Neural progenitor cell (in vitro differentiated cells): ENCODE results near the gene EPN1. TPM values are rescaled to one million over a fixed set of nuclear protein-coding genes. Genes with fewer than 3 reads are reported as not detected.

ENCODE experiments used
- DNase-seq: peaks from one replicate; pipeline ENCODE4 v3.0.0-alpha.2; 2016; ENCODE audit warnings: low spot score
- H2AFZ ChIP-seq: fragments of 200-600 bp; sonication (generic); replicated peaks from 2 replicates; pipeline ENCODE4 v1.6.1; 2016; ENCODE audit warnings: antibody characterized with exemption
- H3F3A ChIP-seq: fragments of 200-600 bp; sonication (generic); 2 replicates; pipeline ENCODE4 v1.6.1; 2016; ENCODE audit warnings: antibody characterized with exemption, low read depth
- H3K27ac ChIP-seq: fragments of 200-600 bp; sonication (generic); 2 replicates; pipeline ENCODE4 v1.5.1; 2016; ENCODE audit warnings: mild to moderate bottlenecking
- H3K27me3 ChIP-seq: fragments of 200-600 bp; sonication (generic); 2 replicates; pipeline ENCODE4 v1.6.1; 2016; ENCODE audit warnings: mild to moderate bottlenecking, moderate library complexity
- H3K36me3 ChIP-seq: fragments of 200-600 bp; sonication (generic); 2 replicates; pipeline ENCODE4 v1.5.1; 2016
- H3K4me1 ChIP-seq: fragments of 200-600 bp; sonication (generic); 2 replicates; pipeline ENCODE4 v1.6.1; 2016; ENCODE audit warnings: mixed run types
- H3K4me2 ChIP-seq: fragments of 200-600 bp; sonication (generic); 2 replicates; pipeline ENCODE4 v1.6.1; 2016
- H3K4me3 ChIP-seq: fragments of 200-600 bp; sonication (generic); 2 replicates; pipeline ENCODE4 v1.5.1; 2016
- H3K79me2 ChIP-seq: fragments of 200-600 bp; sonication (generic); 2 replicates; pipeline ENCODE4 v1.6.1; 2016; ENCODE audit warnings: low read depth
- H3K9ac ChIP-seq: fragments of 200-600 bp; sonication (generic); 2 replicates; pipeline ENCODE4 v1.6.1; 2016
- H3K9me3 ChIP-seq: fragments of 200-600 bp; sonication (generic); 2 replicates; pipeline ENCODE4 v1.5.1; 2016; ENCODE audit warnings: low read depth
- H4K20me1 ChIP-seq: fragments of 200-600 bp; sonication (generic); 2 replicates; pipeline ENCODE4 v1.6.1; 2016; ENCODE audit warnings: low read depth
- H3K27ac Mint-ChIP-seq: 3 replicates; pipeline ENCODE4 v1.8.0; 2021; ENCODE audit warnings: mixed read lengths
- H3K27me3 Mint-ChIP-seq: 2 replicates; pipeline ENCODE4 v1.8.0; 2022; ENCODE audit warnings: low read depth, mild to moderate bottlenecking, inconsistent platforms, moderate library complexity, mixed read lengths; ENCODE audit not compliant: insufficient read depth
- H3K36me3 Mint-ChIP-seq: 3 replicates; pipeline ENCODE4 v1.8.0; 2021; ENCODE audit warnings: mixed read lengths
- H3K4me1 Mint-ChIP-seq: 3 replicates; pipeline ENCODE4 v1.8.0; 2021; ENCODE audit warnings: mixed read lengths
- H3K4me3 Mint-ChIP-seq: 3 replicates; pipeline ENCODE4 v1.8.0; 2021; ENCODE audit warnings: mild to moderate bottlenecking, moderate library complexity, mixed read lengths
- H3K9me3 Mint-ChIP-seq: 3 replicates; pipeline ENCODE4 v1.8.0; 2020; ENCODE audit warnings: mixed read lengths
- CTCF ChIP-seq: fragments of 200-600 bp; sonication (generic); IDR thresholded peaks from 2 replicates; pipeline ENCODE4 v1.5.1; 2017; ENCODE audit warnings: antibody characterized with exemption, mild to moderate bottlenecking
- EZH2 ChIP-seq: fragments of 200-600 bp; sonication (generic); IDR thresholded peaks from 2 replicates; pipeline ENCODE4 v1.6.1; 2017; ENCODE audit warnings: antibody characterized with exemption, mild to moderate bottlenecking, moderate library complexity
- EZH2phosphoT487 ChIP-seq: fragments of 200-600 bp; sonication (generic); IDR thresholded peaks from 2 replicates; pipeline ENCODE4 v1.6.1; 2017; ENCODE audit warnings: antibody characterized with exemption
- total RNA-seq: library from RNA; depleted of rRNA; stranded (reverse); fragments of >200 nt; gene quantifications from 2 replicates; pipeline ENCODE4 v1.2.3, GENCODE V29; 2015; ENCODE audit warnings: low replicate concordance

EPN1 gene
- total RNA-seq, 1 donor from 2014 or later: 16.1 TPM

GRCh38 chr19:55651236-55651635 lies 23.8 kb upstream of the EPN1 start:
- Histone ChIP-seq H3K27ac (no peak overlapping the region), H3K9ac (no peak overlapping the region), H3F3A (peaks cover 28% of the 10 kb centered on the region), H3K4me2 (no peak overlapping the region), H3K79me2 (peaks cover 35% of the 10 kb centered on the region), H3K4me3 (no peak overlapping the region), H4K20me1 (peaks cover 7% of the 10 kb centered on the region), H3K27me3 (no peaks in the 10 kb centered on the region), H3K4me1 (peaks cover 13% of the 10 kb centered on the region), H3K36me3 (no peaks in the 10 kb centered on the region), H2AFZ (no peak overlapping the region), H3K9me3 (no peaks in the 10 kb centered on the region)
- TF ChIP-seq EZH2phosphoT487 (no peak), CTCF (no peak), EZH2 (no peak)
- peaks cover 26% of the 10 kb centered on the region for H3K4me1 Mint-ChIP-seq
- DNase-seq: no peak
- no peak overlapping the region for H3K27ac Mint-ChIP-seq
- H3K9me3 Mint-ChIP-seq: no peaks in the 10 kb centered on the region
- H3K4me3 Mint-ChIP-seq: peak overlapping the region; percentile 77
- H3K27me3 Mint-ChIP-seq: peaks cover 10% of the 10 kb centered on the region
- peaks cover 9% of the 10 kb centered on the region for H3K36me3 Mint-ChIP-seq

GRCh38 chr19:55652311-55653128 lies 22.5 kb upstream of the EPN1 start:
- Histone ChIP-seq H3K9ac (no peak overlapping the region), H3K9me3 (no peaks in the 10 kb centered on the region), H3K4me2 (peak overlapping the region; percentile 40), H3F3A (peaks cover 18% of the 10 kb centered on the region), H3K4me3 (peak overlapping the region; percentile 88), H3K27ac (no peak overlapping the region), H4K20me1 (peaks cover 20% of the 10 kb centered on the region), H3K4me1 (peaks cover 17% of the 10 kb centered on the region), H2AFZ (no peak overlapping the region), H3K36me3 (no peaks in the 10 kb centered on the region), H3K79me2 (peaks cover 37% of the 10 kb centered on the region), H3K27me3 (no peaks in the 10 kb centered on the region)
- H3K4me3 Mint-ChIP-seq: peak overlapping the region; percentile 95
- peaks cover 7% of the 10 kb centered on the region for H3K36me3 Mint-ChIP-seq
- H3K27me3 Mint-ChIP-seq: peaks cover 7% of the 10 kb centered on the region
- TF ChIP-seq EZH2: no peak
- no peak for TF ChIP-seq EZH2phosphoT487
- no peak for TF ChIP-seq CTCF
- peaks cover 29% of the 10 kb centered on the region for H3K4me1 Mint-ChIP-seq
- H3K9me3 Mint-ChIP-seq: no peaks in the 10 kb centered on the region
- H3K27ac Mint-ChIP-seq: no peak overlapping the region
- no peak for DNase-seq

- TF ChIP-seq EZH2phosphoT487 (no peak), CTCF (peak; percentile 97)
- peak overlapping the region; percentile 88 for H3K4me3 ChIP-seq
- peaks cover 12% of the 10 kb centered on the region for H3F3A ChIP-seq
- peak; percentile 99 for DNase-seq
- H3K4me1 ChIP-seq: peaks cover 18% of the 10 kb centered on the region
- H3K79me2 ChIP-seq: peaks cover 42% of the 10 kb centered on the region
- no peaks in the 10 kb centered on the region for H3K9me3 Mint-ChIP-seq
- H3K9me3 ChIP-seq: no peaks in the 10 kb centered on the region
- peak overlapping the region; percentile 99 for H3K27ac Mint-ChIP-seq
- no peaks in the 10 kb centered on the region for H3K27me3 ChIP-seq
- no peaks in the 10 kb centered on the region for H3K36me3 ChIP-seq
- H3K4me1 Mint-ChIP-seq: peaks cover 31% of the 10 kb centered on the region
- peak overlapping the region; percentile 64 for H3K9ac ChIP-seq
- peak overlapping the region; percentile 91 for H3K27ac ChIP-seq
- H3K4me3 Mint-ChIP-seq: peak overlapping the region; percentile 95
- H3K36me3 Mint-ChIP-seq: peaks cover 9% of the 10 kb centered on the region
- peak overlapping the region; percentile 86 for H3K4me2 ChIP-seq
- H4K20me1 ChIP-seq: peaks cover 32% of the 10 kb centered on the region
- no peak overlapping the region for H2AFZ ChIP-seq
- H3K27me3 Mint-ChIP-seq: peaks cover 7% of the 10 kb centered on the region
These were observed 21.2 kb upstream of the EPN1 start for GRCh38 chr19:55653651-55654322.
